GM18519 (cell line): ENCODE data around the gene PLEKHA6.
"Not testable (repeated sequence)": the region's sequence is repeated elsewhere in the genome, so short reads cannot be mapped to it uniquely, and the experiment has no call there.

Source experiments
- ATAC-seq: cut with Tn5 transposase; IDR thresholded peaks from one replicate; pipeline ENCODE4 v1.9.1; 2021; ENCODE audit warnings: mild to moderate bottlenecking, moderate library complexity; ENCODE audit not compliant: unreplicated experiment, low FRiP score

PLEKHA6 gene

DNA sequence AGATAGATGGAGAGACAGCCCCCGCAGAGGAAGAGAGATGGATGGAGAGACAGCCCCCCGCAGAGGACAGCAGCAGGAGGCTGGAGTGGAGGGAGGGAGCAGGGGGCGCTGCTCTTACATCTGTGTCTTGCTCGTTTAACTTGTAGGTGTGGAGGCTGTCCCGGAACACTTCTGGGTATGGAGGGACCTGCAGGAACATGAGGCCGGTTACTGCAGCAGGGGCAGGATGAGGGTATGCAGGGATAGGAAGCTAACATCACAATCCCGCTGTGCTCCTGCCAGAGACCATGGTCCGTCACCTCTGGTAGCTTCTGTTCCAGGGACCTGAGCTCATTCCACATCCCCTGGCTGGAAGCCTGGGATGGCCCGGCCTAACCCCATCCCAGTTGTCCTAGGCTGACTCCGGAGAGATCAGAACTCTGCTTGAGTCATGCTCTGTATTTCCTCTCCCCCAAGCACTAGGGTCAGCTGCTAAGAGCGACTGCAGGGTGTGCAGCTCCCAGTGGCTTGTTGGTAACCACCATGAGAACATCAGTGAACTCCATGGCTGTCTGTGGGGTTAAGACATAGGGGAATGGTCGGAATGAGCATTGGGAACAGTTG is 109.2 kb downstream of the PLEKHA6 start:
- ATAC-seq, result no peak

DNA sequence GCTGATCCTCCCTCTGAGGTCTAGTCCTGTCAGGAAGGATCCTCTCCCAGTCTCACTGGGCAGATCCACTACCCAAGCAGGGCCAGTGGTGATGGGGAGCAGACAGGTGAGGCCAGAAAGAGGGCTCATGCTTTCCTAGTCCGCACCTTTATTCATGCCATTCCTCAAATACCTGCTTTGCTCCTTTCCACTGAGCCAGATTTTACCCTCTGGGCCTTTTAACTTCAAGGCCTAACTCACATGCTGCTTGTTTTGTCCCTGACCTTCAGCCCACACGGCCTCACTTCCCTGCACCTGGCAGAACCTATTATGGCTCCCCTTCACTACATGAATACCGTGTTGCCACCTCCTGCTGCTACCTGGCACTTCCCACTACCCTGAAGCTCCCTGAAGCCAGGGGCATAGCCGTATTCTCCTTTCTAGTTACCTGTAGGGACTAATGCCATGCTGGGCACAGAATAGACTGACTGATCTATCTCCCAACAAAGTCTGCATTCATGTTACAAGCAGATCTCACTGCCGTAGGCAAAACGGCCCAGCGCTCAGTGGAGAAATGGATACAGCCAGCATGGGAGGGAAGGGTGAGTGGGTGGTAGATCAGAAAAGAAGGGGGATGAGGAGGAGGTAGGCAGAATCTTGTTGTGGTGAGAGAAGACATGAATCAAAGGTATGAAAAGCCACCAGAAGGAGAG is 109.8 kb downstream of the PLEKHA6 start:
- no peak for ATAC-seq

DNA sequence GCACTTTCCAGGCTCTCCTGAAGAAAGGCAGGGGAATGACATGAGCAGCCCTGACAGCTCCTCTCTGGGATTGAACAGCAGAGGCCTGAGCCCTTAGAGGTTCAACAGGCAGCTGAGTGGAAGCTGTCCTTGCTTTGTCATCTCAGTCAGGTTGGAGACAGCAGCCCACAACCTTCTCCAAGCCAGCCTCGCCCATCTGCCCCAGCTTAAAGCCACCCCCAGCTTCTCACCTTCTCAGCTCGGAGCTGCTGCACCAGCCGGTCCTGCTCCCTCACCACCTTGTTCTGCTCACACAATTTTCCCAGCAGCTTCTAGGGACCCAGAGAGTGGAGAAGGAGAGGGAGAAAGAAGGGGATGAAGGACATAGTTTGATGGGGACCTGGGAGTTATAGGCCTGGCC is 110.8 kb downstream of the PLEKHA6 start:
- ATAC-seq, result no peak

DNA sequence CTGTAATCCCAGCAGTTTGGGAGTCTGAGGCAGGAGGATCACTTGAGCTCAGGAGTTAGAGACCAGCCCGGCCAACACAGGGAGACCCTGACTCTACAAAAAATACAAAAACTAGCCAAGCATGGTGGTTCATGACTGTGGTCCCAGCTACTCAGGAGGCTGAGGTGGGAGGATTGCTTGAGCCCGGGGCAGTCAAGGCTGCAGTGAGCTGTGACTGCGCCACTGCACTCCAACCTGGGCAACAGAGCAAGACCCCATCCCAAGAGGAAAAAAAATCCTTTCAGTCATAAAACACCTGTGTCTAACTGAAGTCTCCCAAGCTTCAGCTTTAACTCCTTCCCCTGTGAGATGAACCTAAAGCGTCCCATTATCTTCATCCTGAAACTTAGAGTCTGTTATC is 112.9 kb downstream of the PLEKHA6 start:
- no peak for ATAC-seq

- no peak for ATAC-seq
Measured at GRCh38 chr1:204242920-204243319, 116.8 kb downstream of the PLEKHA6 start.

GRCh38 chr1:204241914-204242313 is 117.8 kb downstream of the PLEKHA6 start:
- ATAC-seq, result no peak

DNA sequence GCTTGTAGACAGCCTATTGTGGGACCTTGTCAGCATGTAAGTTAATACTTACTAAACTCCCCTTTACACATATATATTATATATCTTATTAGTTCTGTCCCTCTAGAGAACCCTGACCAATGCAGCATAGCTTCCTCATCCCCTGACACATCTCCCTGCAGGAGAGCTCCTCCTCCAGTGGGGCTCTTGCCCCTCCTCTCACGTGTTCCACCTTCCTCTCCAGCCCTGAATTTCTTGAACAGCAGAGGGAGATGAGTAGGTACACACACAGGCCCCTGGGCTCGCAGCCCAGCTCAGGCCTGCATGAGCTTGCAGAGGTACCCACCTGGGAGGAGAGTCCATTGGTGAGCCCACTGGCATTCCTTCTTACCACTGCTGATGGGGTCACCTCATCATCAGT is 118.7 kb downstream of the PLEKHA6 start:
- ATAC-seq, result no peak

GRCh38 chr1:204240233-204240632 is 119.5 kb downstream of the PLEKHA6 start:
- no peak for ATAC-seq

DNA sequence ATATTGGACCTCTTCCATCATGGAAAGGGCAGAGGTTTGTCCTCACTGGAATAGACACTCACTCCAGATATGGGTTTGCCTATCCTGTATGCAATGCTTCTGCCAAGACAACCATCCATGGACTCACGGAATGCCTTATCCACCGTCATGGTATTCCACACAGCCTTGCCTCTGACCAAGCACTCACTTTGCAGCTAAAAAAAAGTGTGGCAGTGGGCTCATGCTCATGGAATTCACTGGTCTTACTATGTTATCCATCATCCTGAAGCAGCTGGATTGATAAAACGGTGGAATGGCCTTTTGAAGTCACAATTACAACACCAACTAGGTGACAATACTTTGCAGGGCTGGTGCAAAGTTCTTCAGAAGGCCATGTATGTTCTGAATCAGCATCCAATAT is 120.3 kb downstream of the PLEKHA6 start:
- not testable (repeated sequence) for ATAC-seq

- not testable (repeated sequence) for ATAC-seq
Measured at GRCh38 chr1:204238520-204238919, 121.2 kb downstream of the PLEKHA6 start.

GRCh38 chr1:204237515-204237914 is 122.2 kb downstream of the PLEKHA6 start:
- ATAC-seq, result not testable (repeated sequence)

DNA sequence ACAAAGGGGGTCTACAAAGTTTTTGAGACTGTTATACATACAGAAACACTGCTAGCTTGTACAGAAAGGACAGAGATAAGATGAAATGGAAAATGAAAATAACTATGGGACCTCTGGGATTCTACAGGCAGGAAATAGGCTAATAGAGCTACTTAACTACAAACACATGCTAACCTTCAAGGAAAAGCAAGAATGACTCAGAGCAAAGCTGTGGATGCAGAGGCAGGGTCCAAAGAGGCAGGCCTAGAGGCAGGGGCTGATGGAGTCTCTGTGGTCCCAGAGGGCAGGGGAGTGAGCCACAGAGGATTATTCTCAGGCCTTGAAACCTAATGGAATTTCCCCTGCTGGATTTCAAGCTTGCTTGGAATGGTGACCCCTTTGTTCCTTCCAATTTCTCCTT is 127.2 kb downstream of the PLEKHA6 start:
- no peak for ATAC-seq

GRCh38 chr1:204230211-204230610 is 129.5 kb downstream of the PLEKHA6 start:
- ATAC-seq, result no peak

- ATAC-seq, result no peak
Measured at GRCh38 chr1:204228896-204229295, 130.8 kb downstream of the PLEKHA6 start.

- no peak for ATAC-seq
Measured at GRCh38 chr1:204227996-204228785, 131.5 kb downstream of the PLEKHA6 start.

- ATAC-seq, result no peak
Measured at GRCh38 chr1:204227351-204227750, 132.4 kb downstream of the PLEKHA6 start.

DNA sequence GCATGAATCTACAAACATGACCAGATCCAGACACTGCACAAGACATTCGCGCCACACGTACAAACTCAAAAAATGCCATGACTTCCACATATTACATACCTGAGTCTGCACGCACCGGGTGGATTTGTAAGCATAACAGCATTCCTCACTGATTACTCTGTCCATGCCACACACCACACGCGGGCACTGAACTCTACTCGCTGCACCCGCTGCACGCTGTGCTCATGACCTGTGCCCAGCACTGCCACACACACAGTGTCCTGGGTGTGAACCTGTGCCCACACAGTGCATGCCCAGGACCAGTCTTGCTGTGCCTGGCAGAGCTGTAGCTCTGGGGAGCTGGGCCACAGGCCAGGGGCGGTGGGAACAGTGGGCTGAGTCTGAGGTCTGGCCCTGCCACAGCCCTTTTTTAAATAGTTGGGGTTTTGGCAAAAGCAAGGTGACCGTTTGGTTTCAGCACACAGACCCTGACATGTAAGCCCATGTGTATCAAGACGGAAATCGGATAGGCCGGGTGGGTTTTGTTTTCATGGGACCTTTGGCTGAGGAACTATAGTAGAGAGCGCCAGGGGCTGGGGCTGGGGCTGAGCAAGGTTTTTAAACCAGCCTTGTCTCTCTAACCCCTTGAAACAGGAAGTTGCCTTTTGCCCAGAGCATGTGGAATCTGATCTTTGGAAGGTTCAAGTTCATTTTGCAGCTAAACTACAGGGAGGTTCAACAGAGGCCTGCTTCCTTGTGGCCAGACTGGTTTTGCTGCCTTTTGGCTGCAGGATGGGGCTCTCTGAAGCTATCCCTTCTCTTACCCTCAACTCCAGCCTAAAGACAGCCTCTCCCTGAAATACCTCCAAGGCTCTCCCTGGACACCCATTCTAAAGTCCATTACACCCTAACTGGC is 133.6 kb downstream of the PLEKHA6 start:
- ATAC-seq, result no peak

GRCh38 chr1:204224655-204225054 is 135.1 kb downstream of the PLEKHA6 start:
- ATAC-seq, result no peak

- ATAC-seq, result no peak
Measured at GRCh38 chr1:204223129-204223860, 136.4 kb downstream of the PLEKHA6 start.

GRCh38 chr1:204222764-204223055 is 137.0 kb downstream of the PLEKHA6 start:
- no peak for ATAC-seq
